IMR-90 (cell line): ENCODE measurements around the gene PPP6R3. TPM values are rescaled to one million over a fixed set of nuclear protein-coding genes. Genes with fewer than 3 reads are reported as not detected.

Source experiments
- ATAC-seq: fragments of 200-7000 bp; cut with Tn5 transposase; 2 replicates; pipeline ENCODE4 v1.9.1; 2020; ENCODE audit warnings: low read depth, mild to moderate bottlenecking, moderate library complexity
- BruUV-seq: library from RNA; stranded (reverse); fragments of 400-500 nt; replicated peaks from 2 replicates; lab custom pipeline; 2021; lab: Mats Ljungman, UMichigan
- CTCF ChIA-PET: fragments of 300-600 bp; formaldehyde crosslinking; extraction: SDS; loops from one replicate; lab custom pipeline; 2021; ENCODE audit warnings: antibody characterized with exemption; lab: Yijun Ruan, JAX
- POLR2A ChIA-PET: fragments of 300-600 bp; sonication (Branson Sonifier 250); formaldehyde crosslinking; loops from one replicate; lab custom pipeline; 2022; ENCODE audit warnings: antibody characterized with exemption; ENCODE audit not compliant: unreplicated experiment; lab: Charles Lee
- DNase-seq: peaks from one replicate; pipeline ENCODE4 v3.0.0; 2013
- H2AFZ ChIP-seq: replicated peaks from 2 replicates; pipeline ENCODE3; 2013; ENCODE audit warnings: low read length, mild to moderate bottlenecking; ENCODE audit not compliant: poor library complexity
- H2AK5ac ChIP-seq: 2 replicates; pipeline ENCODE4 v1.6.1; 2013; ENCODE audit warnings: low read depth, low read length, inconsistent platforms
- H2AK9ac ChIP-seq: replicated peaks from 2 replicates; pipeline ENCODE3; 2013; ENCODE audit warnings: mild to moderate bottlenecking, low read depth, low read length, moderate library complexity; ENCODE audit not compliant: poor library complexity
- H2BK120ac ChIP-seq: 2 replicates; pipeline ENCODE4 v1.6.1; 2013; ENCODE audit warnings: low read depth, low read length, inconsistent platforms
- H2BK15ac ChIP-seq: 3 replicates; pipeline ENCODE4 v1.6.1; 2013; ENCODE audit warnings: low read depth, low read length, inconsistent platforms
- H2BK20ac ChIP-seq: 2 replicates; pipeline ENCODE4 v1.6.1; 2013; ENCODE audit warnings: low read depth, mild to moderate bottlenecking, inconsistent platforms, low read length, moderate library complexity
- H2BK5ac ChIP-seq: 2 replicates; pipeline ENCODE4 v1.6.1; 2013; ENCODE audit warnings: mild to moderate bottlenecking, low read depth, low read length, inconsistent platforms; ENCODE audit not compliant: poor library complexity, severe bottlenecking
- H3K14ac ChIP-seq: replicated peaks from 2 replicates; pipeline ENCODE4 v1.6.1; 2013; ENCODE audit warnings: low read depth, low read length, inconsistent platforms
- H3K18ac ChIP-seq: 2 replicates; pipeline ENCODE4 v1.6.1; 2013; ENCODE audit warnings: low read depth, low read length, control low read depth
- H3K23ac ChIP-seq: 2 replicates; pipeline ENCODE4 v1.6.1; 2013; ENCODE audit warnings: low read depth, low read length, inconsistent platforms
- H3K27ac ChIP-seq: 2 replicates; pipeline ENCODE4 v1.5.1; 2013; ENCODE audit warnings: mild to moderate bottlenecking, control low read depth, low read length; ENCODE audit not compliant: insufficient read depth
- H3K27me3 ChIP-seq: 2 replicates; pipeline ENCODE4 v1.6.1; 2013; ENCODE audit warnings: low read length; ENCODE audit not compliant: control insufficient read depth, insufficient read depth
- H3K36me3 ChIP-seq: 2 replicates; pipeline ENCODE4 v1.6.1; 2013; ENCODE audit warnings: low read length, mixed read lengths; ENCODE audit not compliant: control insufficient read depth, insufficient read depth
- H3K4ac ChIP-seq: 2 replicates; pipeline ENCODE4 v1.6.1; 2013; ENCODE audit warnings: low read depth, low read length, inconsistent platforms
- H3K4me1 ChIP-seq: 2 replicates; pipeline ENCODE4 v1.6.1; 2013; ENCODE audit warnings: low read length, mixed read lengths; ENCODE audit not compliant: control insufficient read depth, insufficient read depth
- H3K4me2 ChIP-seq: 2 replicates; pipeline ENCODE4 v1.6.1; 2013; ENCODE audit warnings: low read depth, mild to moderate bottlenecking, control low read depth, low read length, moderate library complexity
- H3K4me3 ChIP-seq: 2 replicates; pipeline ENCODE4 v1.5.1; 2013; ENCODE audit warnings: low read depth, mild to moderate bottlenecking, control low read depth, low read length, moderate library complexity; ENCODE audit not compliant: insufficient read depth
- H3K56ac ChIP-seq: 2 replicates; pipeline ENCODE4 v1.6.1; 2013; ENCODE audit warnings: low read length, inconsistent platforms; ENCODE audit not compliant: insufficient read depth; ENCODE audit errors: extremely low read depth
- H3K79me1 ChIP-seq, 2 experiments: 2 replicates each; pipeline ENCODE4 v1.6.1; 2013; ENCODE audit warnings: low read length in 2 of 2, inconsistent platforms in 1 of 2, low read depth in 1 of 2
- H3K9ac ChIP-seq: 2 replicates; pipeline ENCODE4 v1.6.1; 2013; ENCODE audit warnings: low read depth, low read length, control low read depth
- H3K9me1 ChIP-seq: 2 replicates; pipeline ENCODE4 v1.6.1; 2013; ENCODE audit warnings: low read length, inconsistent platforms; ENCODE audit not compliant: insufficient read depth
- H3K9me3 ChIP-seq: 2 replicates; pipeline ENCODE4 v1.6.1; 2013; ENCODE audit warnings: low read length; ENCODE audit not compliant: control insufficient read depth, insufficient read depth
- H4K20me1 ChIP-seq: 2 replicates; pipeline ENCODE4 v1.6.1; 2013; ENCODE audit warnings: low read length, inconsistent platforms; ENCODE audit not compliant: insufficient read depth
- H4K5ac ChIP-seq: 2 replicates; pipeline ENCODE4 v1.6.1; 2013; ENCODE audit warnings: mild to moderate bottlenecking, low read depth, low read length, control low read depth
- H4K8ac ChIP-seq, 2 experiments: 2 replicates each; pipeline ENCODE4 v1.6.1; 2013; ENCODE audit warnings: low read depth in 2 of 2, low read length in 2 of 2, control low read depth in 1 of 2, inconsistent platforms in 1 of 2
- H4K91ac ChIP-seq: 2 replicates; pipeline ENCODE4 v1.6.1; 2013; ENCODE audit warnings: low read depth, low read length, inconsistent platforms; ENCODE audit not compliant: insufficient read depth
- CEBPB ChIP-seq: IDR thresholded peaks from 2 replicates; pipeline ENCODE4 v1.6.1; 2012; ENCODE audit warnings: low read depth, low read length, improper control_type of control experiment
- FOS ChIP-seq: fragments of 150-350 bp; IDR thresholded peaks from 2 replicates; pipeline ENCODE4 v1.6.1; 2016; ENCODE audit warnings: low read depth, low read length
- MAZ ChIP-seq: IDR thresholded peaks from 2 replicates; pipeline ENCODE4 v1.6.1; 2012; ENCODE audit warnings: low read depth, mild to moderate bottlenecking, low read length, improper control_type of control experiment, moderate library complexity, borderline replicate concordance
- RCOR1 ChIP-seq: IDR thresholded peaks from 2 replicates; pipeline ENCODE4 v1.6.1; 2012; ENCODE audit warnings: mild to moderate bottlenecking, low read length, improper control_type of control experiment; ENCODE audit not compliant: insufficient replicate concordance
- SMC3 ChIP-seq: fragments of 150-350 bp; IDR thresholded peaks from 2 replicates; pipeline ENCODE4 v1.6.1; 2016; ENCODE audit warnings: low read depth, mild to moderate bottlenecking, antibody characterized with exemption, low read length, moderate library complexity
- WGBS, 2 experiments: methylation state at CpG; one replicate each; pipeline versions ENCODE4 v1.1.5 to v1.1.7; 2013; ENCODE audit warnings: missing lambda C conversion rate in 2 of 2; ENCODE audit not compliant: insufficient read length in 1 of 2; ENCODE audit errors: extremely low coverage in 2 of 2; 5-methylcytosine and 5-hydroxymethylcytosine counted together
- dilution Hi-C: fragments of 300-500 bp; cut with HindIII; formaldehyde crosslinking; loops from one replicate; pipeline ENCODE4 v1.14.3; 2018; ENCODE audit warnings: low sequenced_read_pairs; ENCODE audit not compliant: unreplicated experiment
- in situ Hi-C: fragments of 300-500 bp; cut with MboI; formaldehyde crosslinking; loops from 3 replicates; pipeline ENCODE4 v1.14.3; 2019; ENCODE audit warnings: low sequenced_read_pairs, inconsistent platforms, mixed read lengths
- intact Hi-C: fragments of 100-400 bp; cut with micrococcal nuclease; formaldehyde crosslinking; loops from 2 replicates; pipeline ENCODE4 v1.10.0; 2022
- polyA plus RNA-seq, 3 experiments: library from polyadenylated mRNA; depleted of rRNA; stranded (reverse); fragments of >200 nt; gene quantifications; 2 replicates each; pipeline ENCODE4 v1.2.3, GENCODE V29; 2012; ENCODE audit warnings: low replicate concordance in 1 of 3
- total RNA-seq: library from RNA; depleted of rRNA; stranded (reverse); fragments of >200 nt; gene quantifications from 2 replicates; pipeline ENCODE4 v1.2.3, GENCODE V29; 2012
- TF ChIP-seq, protein P1 (sequence below): fragments of 150-350 bp; IDR thresholded peaks from 2 replicates; pipeline ENCODE4 v1.6.1; 2017; ENCODE audit warnings: mild to moderate bottlenecking, antibody characterized with exemption, low read length, low read depth

The PPP6R3 gene
- total and polyA plus RNA-seq, 2 of the 4 experiments (the other 2 are of a cell fraction), result 29.0 to 123 TPM

DNA sequence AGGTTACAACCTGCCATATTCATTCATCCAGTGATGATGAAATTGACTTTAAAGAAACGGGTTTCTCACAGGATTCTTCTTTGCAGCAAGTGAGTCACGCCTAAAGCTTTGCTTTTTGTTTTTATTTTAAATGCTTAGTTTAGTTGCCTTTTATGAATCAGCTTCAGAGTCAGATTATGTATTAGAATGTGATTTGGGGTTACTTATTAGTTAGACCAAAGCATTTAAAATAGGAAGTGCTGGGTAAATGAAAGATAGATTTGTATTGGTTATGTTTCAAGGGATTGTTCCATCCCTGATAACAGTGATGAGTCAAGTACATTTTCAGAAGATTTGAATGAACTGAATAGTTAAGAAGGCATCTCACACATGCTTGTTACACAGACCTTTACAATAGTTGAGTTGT is 122.5 kb downstream of the PPP6R3 start:
- 40% methylated on average over 1 of the region's 2 CpGs; no CpG with 5 or more reads in 1 of the 2 experiments for WGBS, 2 experiments
- Histone ChIP-seq H3K9me3 (no peaks in the 10 kb centered on the region), H2BK15ac (no peak overlapping the region), H3K79me1 (peaks cover 31 to 71% of the 10 kb centered on the region in 2 experiments), H3K36me3 (peaks cover 34% of the 10 kb centered on the region), H4K20me1 (peaks cover 31% of the 10 kb centered on the region), H3K9ac (no peak overlapping the region), H2AK9ac (no peak overlapping the region), H2BK5ac (no peak overlapping the region), H2BK20ac (no peak overlapping the region), H3K4me2 (no peak overlapping the region), H4K91ac (no peak overlapping the region), H2AK5ac (no peak overlapping the region), H3K18ac (no peak overlapping the region), H3K4me1 (peaks cover 7% of the 10 kb centered on the region), H3K4me3 (no peak overlapping the region), H2BK120ac (no peak overlapping the region), H3K27ac (no peak overlapping the region), H3K27me3 (no peaks in the 10 kb centered on the region), H3K9me1 (peaks cover 23% of the 10 kb centered on the region), H4K8ac (no peak overlapping the region), H2AFZ (no peak overlapping the region), H3K56ac (no peak overlapping the region), H3K14ac (no peak overlapping the region), H3K23ac (no peak overlapping the region), H3K4ac (no peak overlapping the region), H4K5ac (no peak overlapping the region)
- BruUV-seq, result no TSS peak
- TF ChIP-seq SMC3 (no peak), MAZ (no peak), FOS (peak; percentile 55; the same call in 1 of the 2 replicates), RCOR1 (no peak), CEBPB (peak; percentile 84)
- TF ChIP-seq, protein P1, sequence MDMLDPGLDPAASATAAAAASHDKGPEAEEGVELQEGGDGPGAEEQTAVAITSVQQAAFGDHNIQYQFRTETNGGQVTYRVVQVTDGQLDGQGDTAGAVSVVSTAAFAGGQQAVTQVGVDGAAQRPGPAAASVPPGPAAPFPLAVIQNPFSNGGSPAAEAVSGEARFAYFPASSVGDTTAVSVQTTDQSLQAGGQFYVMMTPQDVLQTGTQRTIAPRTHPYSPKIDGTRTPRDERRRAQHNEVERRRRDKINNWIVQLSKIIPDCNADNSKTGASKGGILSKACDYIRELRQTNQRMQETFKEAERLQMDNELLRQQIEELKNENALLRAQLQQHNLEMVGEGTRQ, result no peak
- ATAC-seq, result peak; percentile 77
- CTCF ChIA-PET, result no interaction called here
- peak; percentile 82 for DNase-seq
- dilution Hi-C loops, result no loop called here
- intact Hi-C loops, result loop anchor here (2.0 kb wide), 1 partner anchor 326 kb away; no protein-coding TSS in a partner anchor
- in situ Hi-C loops, result no loop called here
- POLR2A ChIA-PET, result no interaction called here
